GM21825 (cell line): ENCODE results near the gene GTF2E1.
"Not testable (repeated sequence)": the region's sequence is repeated elsewhere in the genome, so short reads cannot be mapped to it uniquely, and the experiment has no call there.

Experiments used
- ATAC-seq: cut with Tn5 transposase; IDR thresholded peaks from one replicate; pipeline ENCODE4 v1.9.1; 2021; ENCODE audit warnings: mild to moderate bottlenecking, moderate library complexity; ENCODE audit not compliant: unreplicated experiment

GTF2E1 gene

GRCh38 chr3:120753810-120754209, 11.3 kb downstream of the GTF2E1 start:
- ATAC-seq = no peak

GRCh38 chr3:120756061-120756460, 13.5 kb downstream of the GTF2E1 start:
- ATAC-seq = no peak

GRCh38 chr3:120758551-120758950, 16.0 kb downstream of the GTF2E1 start:
- ATAC-seq = not testable (repeated sequence)

- no peak for ATAC-seq
Observed at GRCh38 chr3:120762615-120763014, 20.1 kb downstream of the GTF2E1 start.

GRCh38 chr3:120763601-120764000, 21.1 kb downstream of the GTF2E1 start:
- ATAC-seq = peak; percentile 78

- no peak for ATAC-seq
Observed at GRCh38 chr3:120764206-120764605, 21.7 kb downstream of the GTF2E1 start.

- ATAC-seq = peak; percentile 61
Observed at GRCh38 chr3:120765830-120766493, 23.4 kb downstream of the GTF2E1 start.

- no peak for ATAC-seq
Observed at GRCh38 chr3:120766576-120766975, 24.0 kb downstream of the GTF2E1 start.

GRCh38 chr3:120767106-120767505, 24.6 kb downstream of the GTF2E1 start:
- ATAC-seq = no peak

- ATAC-seq = no peak
Observed at GRCh38 chr3:120769436-120769835, 26.9 kb downstream of the GTF2E1 start.

- ATAC-seq = no peak
Observed at GRCh38 chr3:120770891-120771290, 28.3 kb downstream of the GTF2E1 start.

- no peak for ATAC-seq
Observed at GRCh38 chr3:120772081-120772480, 29.5 kb downstream of the GTF2E1 start.

- ATAC-seq = peak; percentile 59
Observed at GRCh38 chr3:120773932-120774331, 31.4 kb downstream of the GTF2E1 start.

GRCh38 chr3:120775411-120775810, 32.9 kb downstream of the GTF2E1 start:
- no peak for ATAC-seq

GRCh38 chr3:120778776-120779175, 36.2 kb downstream of the GTF2E1 start:
- ATAC-seq = no peak

GRCh38 chr3:120780977-120781376, 38.4 kb downstream of the GTF2E1 start:
- peak; percentile 94 for ATAC-seq

GRCh38 chr3:120785832-120786231, 43.3 kb downstream of the GTF2E1 start:
- peak; percentile 56 for ATAC-seq

GRCh38 chr3:120791010-120791409, 48.5 kb downstream of the GTF2E1 start:
- ATAC-seq = no peak

- no peak for ATAC-seq
Observed at GRCh38 chr3:120791913-120792312, 49.4 kb downstream of the GTF2E1 start.

GRCh38 chr3:120793601-120794000, 51.1 kb downstream of the GTF2E1 start:
- no peak for ATAC-seq

- peak; percentile 95 for ATAC-seq
Observed at GRCh38 chr3:120795017-120795648, 52.6 kb downstream of the GTF2E1 start.

- no peak for ATAC-seq
Observed at GRCh38 chr3:120795959-120796358, 53.4 kb downstream of the GTF2E1 start.

- ATAC-seq = no peak
Observed at GRCh38 chr3:120796976-120797375, 54.4 kb downstream of the GTF2E1 start.
